Stimulated activated naive CD4-positive, alpha-beta T cell treated with Interleukin-2 at 50 U/mL for 16 hours (primary cell): Measurements from ENCODE around the gene ZFP1.

ENCODE experiments used
- DNase-seq: peaks from one replicate; lab custom pipeline; 2025; lab: John Stamatoyannopoulos, UW

The ZFP1 gene

GRCh38 chr16:75152635-75153034 is 4.3 kb downstream of the ZFP1 start:
- no peak for DNase-seq

- no peak for DNase-seq
Measured at GRCh38 chr16:75160386-75160785, 12.1 kb downstream of the ZFP1 start.

- DNase-seq: no peak
Measured at GRCh38 chr16:75169899-75170405, 21.6 kb downstream of the ZFP1 start.

- DNase-seq: no peak
Measured at GRCh38 chr16:75172578-75172977, 24.3 kb downstream of the ZFP1 start.

GRCh38 chr16:75175074-75175473 is 26.8 kb downstream of the ZFP1 start:
- DNase-seq: no peak

- no peak for DNase-seq
Measured at GRCh38 chr16:75176926-75177325, 28.6 kb downstream of the ZFP1 start.

GRCh38 chr16:75179208-75179607 is 30.9 kb downstream of the ZFP1 start:
- DNase-seq: no peak

- DNase-seq: no peak
Measured at GRCh38 chr16:75181630-75182029, 33.3 kb downstream of the ZFP1 start.

- DNase-seq: no peak
Measured at GRCh38 chr16:75188832-75189477, 40.6 kb downstream of the ZFP1 start.

- no peak for DNase-seq
Measured at GRCh38 chr16:75189638-75190245, 41.4 kb downstream of the ZFP1 start.

- no peak for DNase-seq
Measured at GRCh38 chr16:75192606-75193264, 44.4 kb downstream of the ZFP1 start.

- no peak for DNase-seq
Measured at GRCh38 chr16:75193265-75193650, 44.9 kb downstream of the ZFP1 start.

GRCh38 chr16:75193730-75194444 is 45.6 kb downstream of the ZFP1 start:
- DNase-seq: no peak

GRCh38 chr16:75195811-75196790 is 47.8 kb downstream of the ZFP1 start:
- no peak for DNase-seq

GRCh38 chr16:75196836-75197235 is 48.5 kb downstream of the ZFP1 start:
- no peak for DNase-seq

GRCh38 chr16:75197522-75198134 is 49.3 kb downstream of the ZFP1 start:
- no peak for DNase-seq

- DNase-seq: no peak
Measured at GRCh38 chr16:75198135-75198600, 49.8 kb downstream of the ZFP1 start.

GRCh38 chr16:75202069-75202590 is 53.8 kb downstream of the ZFP1 start:
- no peak for DNase-seq

- DNase-seq: no peak
Measured at GRCh38 chr16:75203096-75203495, 54.8 kb downstream of the ZFP1 start.

- DNase-seq: no peak
Measured at GRCh38 chr16:75203667-75204409, 55.5 kb downstream of the ZFP1 start.
